ENCODE results near the gene UIMC1.

UIMC1 gene

GRCh38 chr5:176880366-176881020, 126.1 kb downstream of the UIMC1 start:
- TF ChIP-seq CTCF (conservative IDR thresholded peaks at IDR 0.05; ENCODE audit: low read depth, low read length): no peak

GRCh38 chr5:176879663-176880361, 126.8 kb downstream of the UIMC1 start:
- H3K4me3 ChIP-seq (ENCODE audit: low read length): no peak overlapping the region
- no peak for DNase-seq (ENCODE audit: low read depth)
- TF ChIP-seq CTCF (conservative IDR thresholded peaks at IDR 0.05; ENCODE audit: low read depth, low read length): no peak

More at GRCh38 chr5:176880366-176881020, 126.1 kb downstream of the UIMC1 start:
- no peak for DNase-seq (ENCODE audit: low read depth)
- no peak overlapping the region for H3K4me3 ChIP-seq (ENCODE audit: low read length)

- H3K4me3 ChIP-seq (ENCODE audit: low read length): no peak overlapping the region
- TF ChIP-seq CTCF (conservative IDR thresholded peaks at IDR 0.05; ENCODE audit: low read depth, low read length): no peak
- no peak for DNase-seq (ENCODE audit: low read depth)
Measured at GRCh38 chr5:176878906-176879662, 127.5 kb downstream of the UIMC1 start.

- TF ChIP-seq CTCF (conservative IDR thresholded peaks at IDR 0.05; ENCODE audit: low read depth, low read length): no peak
- DNase-seq (ENCODE audit: low read depth): no peak
- H3K4me3 ChIP-seq (ENCODE audit: low read length): no peak overlapping the region
Measured at GRCh38 chr5:176878463-176878862, 128.1 kb downstream of the UIMC1 start.

GRCh38 chr5:176877793-176878331, 128.7 kb downstream of the UIMC1 start:
- DNase-seq (ENCODE audit: low read depth): no peak

More at GRCh38 chr5:176877793-176878331, 128.7 kb downstream of the UIMC1 start:
- no peak for TF ChIP-seq CTCF (conservative IDR thresholded peaks at IDR 0.05; ENCODE audit: low read depth, low read length)
- H3K4me3 ChIP-seq (ENCODE audit: low read length): no peak overlapping the region

All from retinal pigment epithelial cell (primary cell).